IPS-15b (cell line): ENCODE results near the gene NT5C3B.
A peak's percentile ranks its signal among the peaks of the same experiment; 100 is the strongest.

Experiments used
- H3K27me3 ChIP-seq: one replicate; pipeline ENCODE4 v1.6.1; 2013; ENCODE audit warnings: low read length; ENCODE audit not compliant: control insufficient read depth, insufficient read depth
- H3K36me3 ChIP-seq: one replicate; pipeline ENCODE4 v1.6.1; 2013; ENCODE audit warnings: low read length; ENCODE audit not compliant: control insufficient read depth, insufficient read depth
- H3K4me1 ChIP-seq: one replicate; pipeline ENCODE4 v1.6.1; 2013; ENCODE audit warnings: mild to moderate bottlenecking, low read length; ENCODE audit not compliant: control insufficient read depth, insufficient read depth
- H3K4me3 ChIP-seq: one replicate; pipeline ENCODE4 v1.5.1; 2013; ENCODE audit warnings: low read depth, low read length
- H3K9ac ChIP-seq: one replicate; pipeline ENCODE4 v1.6.1; 2013; ENCODE audit warnings: low read depth, mild to moderate bottlenecking, low read length
- H3K9me3 ChIP-seq: one replicate; pipeline ENCODE4 v1.6.1; 2013; ENCODE audit warnings: mild to moderate bottlenecking, low read length; ENCODE audit not compliant: control insufficient read depth, insufficient read depth

The NT5C3B gene

GRCh38 chr17:41814195-41814594 lies 21.8 kb downstream of the NT5C3B start:
- no peak overlapping the region for H3K9ac ChIP-seq
- H3K9me3 ChIP-seq = no peaks in the 10 kb centered on the region
- H3K4me1 ChIP-seq = peaks cover 7% of the 10 kb centered on the region
- peaks cover 21% of the 10 kb centered on the region for H3K36me3 ChIP-seq
- peak overlapping the region; percentile 93 for H3K4me3 ChIP-seq
- H3K27me3 ChIP-seq = peaks cover 8% of the 10 kb centered on the region

DNA sequence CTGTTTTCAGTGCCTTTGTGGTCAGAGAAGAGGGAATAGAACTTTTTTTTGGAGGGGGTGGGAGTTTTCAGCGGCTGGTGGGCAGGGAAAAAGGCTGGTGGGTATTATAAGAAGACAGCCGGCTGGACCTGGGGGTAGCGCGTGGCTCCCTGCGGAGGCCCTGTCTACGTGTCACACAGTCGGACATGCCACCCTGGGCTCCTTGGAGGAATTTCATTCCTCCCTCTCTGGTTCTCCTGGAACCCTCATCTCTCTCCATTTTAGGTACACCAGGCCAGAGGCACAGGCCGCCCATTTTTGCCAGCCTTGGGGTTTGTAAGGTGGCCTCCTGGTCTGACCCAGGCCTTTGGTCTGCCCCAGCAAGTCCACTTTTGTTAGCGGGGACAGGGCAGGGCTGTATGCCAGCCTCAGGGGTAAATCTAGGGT lies 22.3 kb downstream of the NT5C3B start:
- Histone ChIP-seq H3K9ac (peak overlapping the region; percentile 93), H3K9me3 (no peaks in the 10 kb centered on the region), H3K4me3 (peak overlapping the region; percentile 93), H3K36me3 (peaks cover 21% of the 10 kb centered on the region), H3K27me3 (peaks cover 8% of the 10 kb centered on the region), H3K4me1 (peaks cover 7% of the 10 kb centered on the region)

DNA sequence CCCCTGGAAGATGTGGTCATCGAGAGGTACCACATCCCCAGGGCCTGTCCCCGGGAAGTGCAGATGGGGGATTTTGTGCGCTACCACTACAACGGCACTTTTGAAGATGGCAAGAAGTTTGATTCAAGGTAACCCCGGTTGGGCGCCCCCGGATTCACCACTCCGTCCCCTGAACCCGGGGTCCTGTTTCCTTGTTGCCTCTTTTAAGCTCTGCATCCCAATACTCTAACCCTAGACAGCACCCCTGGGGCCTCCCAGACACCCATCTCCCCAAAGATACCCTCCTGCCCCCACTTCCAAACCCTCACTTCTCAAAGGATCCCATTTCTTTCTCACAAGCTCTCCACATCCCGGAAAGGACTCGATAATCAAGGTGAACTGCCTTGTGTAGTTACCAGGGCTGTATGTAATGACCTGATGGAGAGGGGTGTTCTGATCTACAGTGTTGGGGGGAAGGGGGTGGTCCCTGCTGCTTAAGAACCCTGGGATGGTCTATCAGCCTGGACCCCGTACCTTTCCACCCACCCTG lies 22.8 kb downstream of the NT5C3B start:
- Histone ChIP-seq H3K36me3 (peaks cover 18% of the 10 kb centered on the region), H3K4me3 (peak overlapping the region; percentile 93)

GRCh38 chr17:41812381-41813151 lies 23.5 kb downstream of the NT5C3B start, which contains the start of gene FKBP10:
FKBP10 (plus strand) TSS chr17:41813004; CDS start chr17:41813035, 31 bp downstream.
- H3K9me3 ChIP-seq = no peaks in the 10 kb centered on the region
- peaks cover 8% of the 10 kb centered on the region for H3K27me3 ChIP-seq
- H3K4me3 ChIP-seq = peak within 1 kb of the TSS; percentile 93
- H3K4me1 ChIP-seq = peaks cover 7% of the 10 kb centered on the region
- H3K9ac ChIP-seq = peak within 1 kb of the TSS; percentile 93
- peaks cover 14% of the 10 kb centered on the region for H3K36me3 ChIP-seq

More for the DNA sequence above, 22.8 kb downstream of the NT5C3B start:
- Histone ChIP-seq H3K4me1 (peaks cover 7% of the 10 kb centered on the region), H3K27me3 (peaks cover 8% of the 10 kb centered on the region), H3K9me3 (no peaks in the 10 kb centered on the region), H3K9ac (peak overlapping the region; percentile 93)

DNA sequence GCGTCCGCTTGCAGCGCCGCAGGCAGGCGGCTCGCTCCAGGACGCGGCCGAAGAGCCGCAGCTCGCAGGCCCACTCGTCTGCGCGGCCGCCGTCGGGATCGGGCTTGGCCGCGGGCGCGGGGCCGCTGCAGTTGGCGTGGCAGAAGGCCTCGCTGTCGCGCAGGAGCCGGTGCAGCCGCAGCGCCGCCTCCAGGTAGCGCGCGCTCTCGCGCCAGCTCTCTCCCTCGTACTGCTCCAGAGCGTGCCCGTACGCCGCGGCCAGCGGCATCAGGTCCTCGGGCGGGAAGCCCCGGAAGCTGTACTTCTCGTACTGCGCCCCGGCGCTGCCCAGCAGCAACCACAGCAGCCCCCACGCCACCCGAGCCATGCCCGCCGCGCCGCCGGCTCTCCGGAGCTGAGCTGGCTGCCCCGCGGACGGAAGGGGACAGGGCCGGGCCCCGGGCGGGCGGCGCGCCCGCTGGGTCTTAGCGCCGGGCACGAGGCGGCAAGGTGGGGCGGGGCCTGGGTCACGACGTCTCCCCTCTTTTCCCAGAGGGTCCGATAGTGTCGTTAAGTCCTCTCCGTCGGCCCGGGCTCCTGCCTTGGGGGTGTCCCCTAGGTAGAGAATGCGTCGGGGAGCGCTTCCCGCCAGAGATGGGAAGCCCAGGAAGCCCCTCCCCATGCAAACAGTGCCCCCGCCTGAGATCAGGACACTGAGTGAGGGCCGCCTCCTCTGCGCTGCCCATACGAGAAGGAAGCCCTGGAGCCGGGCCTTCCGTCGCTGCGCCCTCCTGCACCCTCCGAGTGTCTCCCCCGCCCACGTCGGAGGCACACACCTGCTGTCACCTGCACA lies 24.3 kb downstream of the NT5C3B start, which contains the start of gene P3H4:
Gene P3H4, minus strand, starts transcription at position 401 of the 832 bp plus-strand sequence. Its CDS starts 34 bp downstream, at position 367.
- Histone ChIP-seq H3K4me1 (peaks cover 7% of the 10 kb centered on the region), H3K9ac (peak within 1 kb of the TSS; percentile 65), H3K27me3 (peaks cover 8% of the 10 kb centered on the region), H3K36me3 (peaks cover 8% of the 10 kb centered on the region), H3K4me3 (peak within 1 kb of the TSS; percentile 93), H3K9me3 (no peaks in the 10 kb centered on the region)

DNA sequence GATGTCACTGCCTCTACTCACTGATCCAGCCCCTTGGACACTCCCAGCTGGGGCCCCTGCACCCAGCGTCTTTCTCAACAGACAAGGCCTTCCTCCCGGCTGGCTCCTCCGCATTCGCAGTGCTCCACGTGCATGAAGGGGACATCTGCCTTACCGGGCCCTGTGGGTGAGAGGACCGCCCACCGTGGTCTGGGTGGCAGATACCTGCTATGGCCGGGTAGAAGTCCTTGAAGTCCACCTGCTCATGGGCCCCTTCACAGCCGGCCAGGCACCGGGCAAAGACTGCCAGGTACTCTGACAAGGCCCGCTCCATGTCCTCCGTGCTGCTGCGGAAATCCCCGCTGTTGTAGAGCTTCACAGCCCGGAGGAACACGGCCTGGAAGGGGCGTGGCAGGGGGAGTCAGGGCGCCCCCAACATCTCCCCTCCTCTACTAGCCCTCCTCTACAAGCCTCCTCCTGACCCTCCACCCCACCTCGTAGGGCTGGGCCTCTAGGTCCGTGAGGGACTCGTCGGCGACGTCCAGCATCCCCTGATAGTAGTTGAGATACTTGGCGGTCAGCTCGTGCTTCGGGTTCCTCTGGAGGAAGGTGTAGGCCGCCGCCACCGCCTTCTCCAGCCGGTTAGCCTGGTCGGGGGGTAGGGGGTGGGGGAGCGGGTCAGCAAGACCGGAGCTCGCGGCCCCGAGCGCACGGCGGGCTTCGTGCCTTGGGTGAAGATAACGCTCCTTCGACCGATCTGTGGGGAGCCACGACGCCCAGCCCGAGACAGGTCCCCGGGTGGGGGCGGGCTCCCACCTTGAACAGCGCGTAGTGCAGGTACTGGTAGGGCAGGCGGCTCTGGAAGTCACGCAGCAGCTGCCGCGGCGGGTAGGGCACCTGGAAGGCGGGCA lies 25.1 kb downstream of the NT5C3B start:
- Histone ChIP-seq H3K27me3 (peaks cover 8% of the 10 kb centered on the region), H3K4me1 (peaks cover 7% of the 10 kb centered on the region), H3K9me3 (no peaks in the 10 kb centered on the region), H3K36me3 (peaks cover 5% of the 10 kb centered on the region), H3K9ac (peak overlapping the region; percentile 54), H3K4me3 (peak overlapping the region; percentile 93)

DNA sequence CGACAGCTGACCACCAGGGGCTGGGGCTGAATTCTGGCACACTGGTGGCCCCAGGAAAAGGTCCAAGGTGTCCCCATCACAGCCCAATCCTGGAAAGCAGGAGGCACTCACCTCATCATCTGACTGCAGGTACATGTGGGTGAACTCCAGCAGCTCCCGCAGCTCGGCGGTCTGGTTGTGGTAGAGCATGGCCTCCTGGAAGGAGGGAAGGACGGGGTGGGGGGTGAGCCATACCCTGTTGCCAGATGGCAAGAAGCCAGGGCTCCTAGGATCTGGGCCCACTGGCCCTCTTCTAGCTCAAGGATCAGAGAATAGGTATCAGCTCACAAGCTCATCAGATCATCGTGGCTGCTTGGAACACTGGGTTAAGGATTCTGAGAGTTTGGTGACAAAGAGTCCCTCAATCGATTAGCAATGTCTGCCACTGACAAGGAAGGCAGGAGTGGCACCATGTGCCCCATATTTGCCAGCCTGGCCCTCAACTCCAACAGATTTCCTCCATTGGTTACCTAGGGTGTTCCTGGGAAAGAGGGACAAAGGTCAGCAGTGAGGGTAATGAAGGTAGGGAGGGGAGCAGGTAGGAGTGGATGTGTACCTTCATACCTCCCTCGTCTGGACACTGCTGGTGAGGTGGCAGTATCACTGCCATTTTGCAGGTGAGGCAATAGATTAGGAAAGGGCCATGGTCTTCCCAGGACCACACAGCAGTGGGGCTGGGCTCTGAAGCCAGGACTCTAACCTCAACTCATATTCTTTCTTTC lies 29.2 kb downstream of the NT5C3B start:
- H3K9me3 ChIP-seq = no peaks in the 10 kb centered on the region
- H3K9ac ChIP-seq = no peak overlapping the region
- H3K4me3 ChIP-seq = no peak overlapping the region
- H3K27me3 ChIP-seq = peaks cover 8% of the 10 kb centered on the region
- H3K4me1 ChIP-seq = peaks cover 5% of the 10 kb centered on the region
- H3K36me3 ChIP-seq = peaks cover 5% of the 10 kb centered on the region

- H3K27me3 ChIP-seq = no peaks in the 10 kb centered on the region
- H3K4me3 ChIP-seq = no peak overlapping the region
- no peaks in the 10 kb centered on the region for H3K9me3 ChIP-seq
- H3K36me3 ChIP-seq = no peaks in the 10 kb centered on the region
- peaks cover 6% of the 10 kb centered on the region for H3K4me1 ChIP-seq
- no peak overlapping the region for H3K9ac ChIP-seq
Measured at GRCh38 chr17:41803049-41804020, 32.7 kb downstream of the NT5C3B start.

GRCh38 chr17:41801374-41802271 lies 34.4 kb downstream of the NT5C3B start:
- H3K4me3 ChIP-seq = peak overlapping the region; percentile 45
- H3K9ac ChIP-seq = no peak overlapping the region
- H3K9me3 ChIP-seq = no peaks in the 10 kb centered on the region

More at GRCh38 chr17:41801374-41802271, 34.4 kb downstream of the NT5C3B start:
- H3K4me1 ChIP-seq = peaks cover 6% of the 10 kb centered on the region
- H3K27me3 ChIP-seq = no peaks in the 10 kb centered on the region
- H3K36me3 ChIP-seq = no peaks in the 10 kb centered on the region
